NCI-H2107 treated with DMSO at 0.1 percent for 48 hours (cell line): Measurements from ENCODE around the gene ZCRB1.
"Not testable (repeated sequence)": the region's sequence is repeated elsewhere in the genome, so short reads cannot be mapped to it uniquely, and the experiment has no call there.

Experiments
- DNase-seq: peaks from one replicate; lab custom pipeline; 2025; ENCODE audit not compliant: unreplicated experiment; lab: John Stamatoyannopoulos, UW

The ZCRB1 gene, protein sequence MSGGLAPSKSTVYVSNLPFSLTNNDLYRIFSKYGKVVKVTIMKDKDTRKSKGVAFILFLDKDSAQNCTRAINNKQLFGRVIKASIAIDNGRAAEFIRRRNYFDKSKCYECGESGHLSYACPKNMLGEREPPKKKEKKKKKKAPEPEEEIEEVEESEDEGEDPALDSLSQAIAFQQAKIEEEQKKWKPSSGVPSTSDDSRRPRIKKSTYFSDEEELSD

DNA sequence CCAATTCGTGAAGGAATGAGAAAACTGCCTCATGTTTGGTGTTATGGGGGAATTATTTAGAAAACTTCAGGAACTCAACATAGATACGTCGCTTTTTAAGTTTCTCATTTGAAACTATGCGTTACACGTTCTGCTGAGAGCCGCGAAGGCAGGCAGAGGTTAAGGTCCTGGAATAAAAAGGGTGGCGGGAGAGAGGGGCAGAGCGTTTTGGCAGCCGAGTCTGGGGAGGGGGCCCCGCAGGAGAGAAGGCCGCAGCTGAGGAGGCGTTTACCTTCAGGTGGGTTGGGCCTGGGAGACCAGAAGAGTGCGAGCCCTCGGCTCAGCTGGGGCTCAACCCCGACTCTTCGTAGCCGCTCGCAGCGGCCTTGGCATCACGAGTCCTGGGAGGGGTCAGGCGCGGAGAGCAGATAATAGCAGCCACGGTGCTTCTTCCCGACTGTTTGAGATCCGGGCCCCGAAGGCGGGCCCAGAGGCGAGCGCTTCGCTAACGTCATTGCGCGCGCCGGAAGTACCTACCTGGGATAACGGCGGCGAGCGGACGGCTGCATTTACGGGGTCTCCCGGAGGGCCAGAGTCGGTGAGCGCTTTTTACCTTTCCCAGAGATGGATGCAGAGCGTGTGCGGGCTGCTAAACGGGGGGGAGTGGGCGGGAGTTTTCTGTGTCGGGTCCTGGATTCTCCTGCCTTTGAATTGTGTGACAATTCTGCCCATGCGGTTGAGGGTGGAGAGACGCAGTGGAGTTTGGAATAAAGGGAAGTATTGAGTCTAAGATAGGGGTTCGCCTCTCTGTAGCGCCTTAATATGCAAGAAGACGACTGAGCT lies at the start of gene ZCRB1, which contains the start of gene PPHLN1:
ZCRB1 (minus strand) TSS at position 442 of the 822 bp plus-strand sequence. CDS start 1,992 bp downstream, outside the sequence.
PPHLN1 (plus strand) TSS at position 515 of the 822 bp plus-strand sequence. CDS start 9,736 bp downstream, outside the sequence.
- peak; percentile 71 for DNase-seq

DNA sequence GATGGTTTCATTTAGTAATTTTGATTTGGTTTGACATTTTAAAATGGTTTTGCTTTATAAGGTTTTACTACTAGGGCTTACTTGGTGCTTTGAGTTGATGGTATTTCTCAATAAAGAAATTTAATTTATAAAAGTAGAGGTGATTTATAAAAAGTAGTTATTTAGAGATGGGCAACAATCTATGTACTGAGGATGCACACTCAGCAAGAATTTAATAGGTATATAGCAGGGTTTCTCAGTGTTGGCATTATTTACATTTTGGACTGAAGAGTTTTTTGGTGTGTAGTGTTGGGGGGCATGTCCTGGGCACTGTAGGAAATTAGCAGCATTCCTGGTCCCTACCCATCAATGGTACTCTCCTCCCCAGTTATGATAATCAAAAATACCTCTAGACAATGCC lies 47.8 kb upstream of the ZCRB1 start:
- no peak for DNase-seq

DNA sequence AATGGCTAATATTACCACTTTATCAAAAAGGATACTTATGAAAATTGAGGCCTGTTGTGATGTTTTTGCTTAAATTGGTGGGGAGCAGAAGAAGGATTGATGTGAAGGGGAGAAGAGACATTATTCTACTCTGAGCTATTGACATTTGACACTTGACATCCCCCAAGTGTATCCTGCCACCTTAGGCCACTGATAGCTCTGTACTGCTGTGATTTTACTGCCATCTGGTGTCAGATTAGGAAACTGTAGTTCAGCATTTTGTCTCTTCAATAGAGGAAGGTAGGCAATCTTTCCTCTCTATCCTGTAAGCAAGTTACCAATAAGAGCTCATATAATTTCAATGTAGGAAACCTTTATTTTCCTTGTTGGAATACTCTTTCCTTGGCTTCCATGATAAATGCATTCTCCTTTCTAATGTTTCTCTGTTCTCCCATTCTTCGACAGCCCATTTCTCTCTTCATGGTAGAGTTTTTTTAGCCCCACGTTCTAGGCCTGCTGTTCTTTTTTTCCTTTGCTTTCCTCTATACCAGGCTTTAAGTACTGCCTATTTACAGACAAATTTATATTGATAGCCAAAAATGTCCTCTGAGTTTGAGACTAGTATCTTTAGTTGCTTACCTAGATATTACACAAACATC lies 46.4 kb upstream of the ZCRB1 start:
- DNase-seq, result peak; percentile 58

DNA sequence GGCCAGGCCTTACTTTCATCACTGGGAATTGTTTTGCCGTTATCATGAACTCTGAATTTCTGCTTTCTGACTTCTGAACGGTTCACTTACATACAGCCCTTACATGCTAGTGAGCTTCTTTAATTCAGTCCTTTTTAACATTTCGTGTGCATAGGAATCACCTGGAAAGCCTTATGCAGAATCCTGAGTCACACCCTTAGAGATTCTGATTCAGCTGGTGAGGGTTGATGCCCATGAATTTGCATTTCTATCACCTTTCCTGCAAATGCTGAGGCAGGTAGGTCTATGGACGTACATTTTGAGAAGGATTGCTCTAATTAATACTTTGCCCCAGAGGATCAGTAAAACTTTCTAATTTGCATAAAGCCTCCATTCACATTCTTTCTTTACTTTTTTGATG lies 44.1 kb upstream of the ZCRB1 start:
- DNase-seq, result no peak

DNA sequence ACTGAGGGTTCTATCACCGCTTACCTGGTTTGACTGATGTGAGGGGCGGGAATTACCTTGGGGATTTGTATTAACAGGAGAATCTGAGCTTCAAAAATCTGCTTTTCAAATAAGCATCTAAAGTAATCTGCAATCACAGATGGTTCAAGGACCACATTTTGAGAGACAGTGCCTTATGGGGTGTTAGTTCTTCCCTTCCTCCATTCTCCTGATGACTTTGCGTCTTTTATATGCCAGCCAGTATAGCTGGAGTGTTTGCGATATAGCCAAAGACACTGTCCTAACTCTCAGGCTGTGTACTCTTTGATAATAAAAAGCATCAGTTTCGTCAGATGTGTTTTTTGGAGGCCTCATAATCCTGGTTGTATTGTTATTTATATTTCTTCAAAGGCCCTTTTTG lies 39.6 kb upstream of the ZCRB1 start:
- no peak for DNase-seq

DNA sequence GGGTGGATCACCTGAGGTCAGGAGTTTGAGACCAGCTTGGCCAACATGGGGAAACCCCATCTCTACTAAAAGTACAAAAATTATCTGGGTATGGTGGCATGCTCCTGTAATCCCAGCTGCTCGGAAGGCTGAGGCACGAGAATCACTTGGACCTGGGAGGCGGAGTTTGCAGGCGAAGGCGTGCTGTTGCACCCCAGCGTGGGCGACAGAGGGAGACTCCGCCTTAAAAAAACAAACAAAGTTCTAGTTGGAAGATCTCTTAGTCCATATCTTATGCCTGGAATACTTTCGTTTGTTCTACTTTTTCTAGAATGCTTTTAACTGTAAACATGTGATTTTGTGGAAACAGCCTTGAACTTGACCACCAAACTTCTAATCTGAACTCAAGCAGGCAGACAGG lies 38.8 kb upstream of the ZCRB1 start:
- DNase-seq, result no peak

DNA sequence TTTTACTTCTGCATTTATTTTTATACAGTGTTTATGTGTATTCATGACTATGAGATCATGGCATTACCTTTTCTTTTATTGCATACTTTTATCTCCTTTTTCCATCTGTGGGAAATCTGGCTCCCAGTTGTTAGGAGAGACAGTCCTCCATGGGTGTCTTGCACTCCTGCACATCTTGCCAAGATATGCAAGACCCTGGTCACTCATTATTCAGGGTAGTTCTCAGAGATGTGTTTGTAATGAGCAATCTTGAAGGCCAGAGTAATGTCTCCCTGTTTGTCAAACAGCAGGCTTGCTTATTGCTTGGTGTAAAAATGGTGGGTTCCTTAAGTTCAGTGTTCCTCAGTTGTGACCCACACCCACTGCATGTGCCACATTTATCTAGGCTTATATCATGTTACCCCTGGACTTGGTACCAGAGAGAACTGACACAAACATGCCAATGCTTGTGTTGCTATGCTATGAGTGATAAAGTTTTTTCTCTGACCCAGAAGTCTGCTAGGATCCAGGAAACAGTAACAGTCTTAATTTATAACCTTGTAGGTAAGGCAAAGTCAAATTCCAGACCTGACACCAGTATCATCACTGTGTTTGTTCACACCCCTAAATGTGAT lies 36.9 kb upstream of the ZCRB1 start:
- no peak for DNase-seq

DNA sequence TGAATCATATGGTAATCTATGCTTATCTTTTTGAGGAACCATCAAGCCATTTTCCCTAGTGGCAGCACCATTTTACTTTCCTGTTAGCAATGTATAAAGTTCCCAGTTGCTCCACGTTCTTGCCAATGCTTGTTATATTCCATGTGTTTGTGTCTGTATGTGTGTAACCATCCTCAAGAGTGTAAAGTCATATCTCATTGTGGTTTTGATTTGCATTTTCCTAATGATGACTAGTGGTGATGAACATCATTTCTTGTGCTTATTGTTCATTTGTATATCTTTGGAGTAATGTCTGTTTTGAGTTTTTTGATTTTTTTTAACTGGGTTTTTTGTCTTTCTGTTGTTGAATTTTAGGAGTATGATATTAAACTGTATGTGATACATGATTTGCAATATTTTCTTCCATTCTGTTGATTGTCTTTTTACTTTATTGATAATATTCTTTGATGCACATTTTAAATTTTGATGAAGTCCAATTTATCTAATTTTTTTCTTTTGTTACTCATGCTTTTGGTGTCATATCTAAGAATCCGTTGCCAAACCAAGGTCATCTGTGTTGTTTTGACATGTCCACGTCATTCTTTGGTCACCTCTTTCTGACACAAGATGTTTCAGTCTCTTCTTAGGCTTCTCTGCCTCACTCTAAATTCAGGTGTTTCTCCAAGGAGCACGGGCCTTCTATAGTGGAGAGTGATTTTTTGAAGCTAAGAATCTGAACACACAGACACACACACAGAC lies 36.2 kb upstream of the ZCRB1 start:
- no peak for DNase-seq

DNA sequence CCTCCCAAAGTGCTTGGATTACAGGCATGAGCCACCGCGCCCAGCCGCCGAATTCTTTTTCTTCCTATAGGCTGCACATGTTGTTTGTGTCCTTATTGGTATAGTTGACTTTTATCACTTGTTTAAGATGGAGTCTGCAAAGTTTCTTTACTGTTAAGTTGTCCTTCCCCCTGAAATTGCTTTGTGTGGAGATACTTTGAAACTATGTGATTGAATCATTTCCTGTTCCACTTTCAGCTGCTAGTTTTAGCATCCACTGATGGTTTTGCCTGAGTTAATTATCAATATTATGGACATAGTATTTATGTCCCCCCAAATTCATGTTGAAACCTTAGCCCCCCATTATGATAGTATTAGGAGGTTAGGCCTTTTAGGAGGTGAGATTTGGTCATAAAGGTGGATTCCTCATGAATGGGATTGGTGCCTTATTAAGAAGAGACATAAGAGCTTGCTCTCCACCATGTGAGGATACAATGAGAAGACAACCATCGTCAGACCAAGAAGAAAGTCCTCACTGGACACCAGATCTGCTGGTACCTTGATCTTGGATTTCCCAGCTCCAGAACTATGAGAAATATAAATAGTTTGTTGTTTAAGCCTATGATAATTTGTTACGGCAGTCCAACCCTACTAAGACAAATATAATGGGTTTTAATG lies 35.0 kb upstream of the ZCRB1 start:
- DNase-seq, result no peak

DNA sequence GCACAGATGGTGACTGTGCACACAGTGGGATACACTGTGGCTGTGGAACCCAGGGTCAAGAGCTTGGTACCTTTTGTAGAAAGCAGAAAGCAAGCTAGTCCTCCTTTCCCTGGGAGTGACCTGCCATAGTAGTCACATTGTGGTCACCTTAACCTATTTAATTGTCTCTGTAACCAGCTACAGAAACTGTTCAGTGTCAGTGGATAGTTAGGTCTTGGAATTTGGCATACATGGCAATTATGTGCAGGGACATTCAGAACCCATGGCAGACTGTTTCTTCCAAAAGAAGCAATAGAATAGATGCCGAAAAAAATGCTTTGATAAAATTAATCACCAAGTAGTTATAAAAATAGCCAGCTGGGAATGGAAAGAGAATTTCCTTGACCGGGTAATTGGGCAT lies 30.4 kb upstream of the ZCRB1 start:
- DNase-seq, result no peak

DNA sequence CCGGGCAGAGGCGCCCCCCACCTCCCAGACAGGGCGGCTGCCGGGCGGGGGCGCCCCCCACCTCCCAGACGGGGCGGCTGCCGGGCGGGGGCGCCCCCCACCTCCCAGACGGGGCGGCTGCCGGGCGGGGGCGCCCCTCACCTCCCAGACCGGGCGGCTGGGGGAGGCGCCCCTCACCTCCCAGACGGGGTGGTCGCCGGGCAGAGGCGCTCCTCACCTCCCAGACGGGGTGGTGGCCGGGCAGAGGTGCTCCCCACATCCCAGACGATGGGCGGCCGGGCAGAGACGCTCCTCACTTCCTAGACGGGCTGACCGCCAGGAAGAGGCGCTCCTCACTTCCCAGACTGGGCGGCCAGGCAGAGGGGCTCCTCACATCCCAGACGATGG lies 24.1 kb upstream of the ZCRB1 start:
- DNase-seq, result not testable (repeated sequence)

DNA sequence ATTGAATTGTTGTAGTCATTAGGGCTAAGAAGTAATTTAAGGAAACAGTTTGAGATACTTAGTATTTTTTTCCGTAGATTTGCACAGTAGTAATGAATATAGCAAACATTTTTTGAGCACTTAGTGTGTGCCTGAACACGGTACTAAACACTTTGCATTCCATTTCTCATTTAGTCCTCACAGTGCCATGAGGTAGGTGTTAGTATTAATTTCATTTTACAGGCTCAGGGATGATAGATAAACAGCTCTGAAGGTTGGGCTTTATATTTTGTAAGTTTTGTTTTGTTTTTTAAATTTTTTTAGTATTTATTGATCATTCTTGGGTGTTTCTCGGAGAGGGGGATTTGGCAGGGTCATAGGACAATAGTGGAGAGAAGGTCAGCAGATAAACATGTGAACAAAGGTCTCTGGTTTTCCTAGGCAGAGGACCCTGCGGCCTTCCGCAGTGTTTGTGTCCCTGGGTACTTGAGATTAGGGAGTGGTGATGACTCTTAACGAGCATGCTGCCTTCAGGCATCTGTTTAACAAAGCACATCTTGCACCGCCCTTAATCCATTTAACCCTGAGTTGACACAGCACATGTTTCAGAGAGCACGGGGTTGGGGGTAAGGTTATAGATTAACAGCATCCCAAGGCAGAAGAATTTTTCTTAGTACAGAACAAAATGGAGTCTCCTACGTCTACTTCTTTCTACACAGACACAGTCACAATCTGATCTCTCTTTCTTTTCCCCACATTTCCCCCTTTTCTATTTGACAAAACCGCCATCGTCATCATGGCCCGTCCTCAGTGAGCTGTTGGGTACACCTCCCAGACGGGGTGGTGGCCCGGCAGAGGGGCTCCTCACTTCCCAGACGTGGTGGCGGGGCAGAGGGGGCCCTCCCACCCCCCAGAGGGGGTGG lies 23.5 kb upstream of the ZCRB1 start:
- not testable (repeated sequence) for DNase-seq

DNA sequence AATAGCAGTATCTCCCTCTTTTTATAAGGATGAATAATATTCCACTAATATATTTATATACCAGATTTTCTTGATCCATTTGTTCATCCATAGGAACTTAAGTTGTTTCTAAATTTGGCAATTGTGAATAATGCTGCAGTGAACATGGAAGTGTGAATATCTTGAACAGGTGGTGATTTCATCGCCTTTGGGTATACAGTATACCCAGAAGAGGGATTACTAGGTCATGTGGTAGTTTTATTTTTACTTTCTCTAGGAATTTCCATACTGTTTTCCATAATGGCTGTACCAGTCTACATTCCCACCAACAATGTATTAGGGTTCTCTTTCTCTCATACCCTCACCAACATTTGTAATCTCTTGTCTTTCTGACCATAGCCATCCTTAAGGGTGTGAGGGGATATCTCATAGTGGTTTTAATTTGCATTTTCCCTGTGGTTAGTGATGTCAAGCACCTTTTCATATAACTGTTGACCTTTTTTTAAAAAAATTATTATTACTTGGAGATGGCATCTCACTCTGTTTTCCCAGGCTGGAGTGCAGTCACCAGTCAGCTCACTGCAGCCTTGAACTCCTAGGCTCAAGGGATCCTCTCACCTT lies 20.6 kb upstream of the ZCRB1 start:
- no peak for DNase-seq

DNA sequence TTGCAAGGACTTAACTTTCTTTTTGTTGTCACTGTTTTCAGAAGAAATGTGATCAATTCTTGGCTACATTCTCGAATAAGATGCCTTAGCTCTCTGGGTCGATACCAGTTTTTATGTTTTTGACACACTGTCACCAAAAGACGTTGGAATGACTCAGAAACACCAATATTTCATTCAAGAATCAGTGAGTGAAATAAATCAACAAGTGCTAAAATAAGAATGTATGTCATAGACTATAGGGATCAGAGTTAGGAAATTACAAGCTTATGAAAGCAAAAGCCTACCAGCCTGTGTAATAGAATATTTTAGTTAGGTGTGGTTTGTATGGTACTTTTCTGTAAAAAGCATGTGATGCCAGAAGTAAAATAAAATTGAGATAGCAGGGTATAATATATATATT lies 17.8 kb upstream of the ZCRB1 start:
- no peak for DNase-seq

DNA sequence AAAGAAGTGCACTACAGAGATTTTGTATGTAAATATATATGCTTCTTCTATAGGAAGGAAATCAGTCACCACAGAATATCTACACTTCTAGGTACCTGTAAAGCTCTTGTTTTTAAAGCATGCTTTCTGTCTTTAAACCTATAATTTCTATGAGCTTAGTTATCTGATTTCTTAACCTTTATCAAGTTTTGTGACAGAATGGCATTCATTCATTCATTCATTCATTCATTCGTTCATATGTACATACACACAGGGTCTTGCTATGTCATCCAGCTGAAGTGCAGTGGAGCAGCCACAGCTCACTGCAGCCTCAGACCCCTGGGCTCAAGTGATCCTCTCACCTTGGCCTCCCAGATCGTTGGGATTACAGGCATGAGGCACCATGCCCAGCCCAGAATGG lies 16.1 kb upstream of the ZCRB1 start:
- DNase-seq, result no peak

DNA sequence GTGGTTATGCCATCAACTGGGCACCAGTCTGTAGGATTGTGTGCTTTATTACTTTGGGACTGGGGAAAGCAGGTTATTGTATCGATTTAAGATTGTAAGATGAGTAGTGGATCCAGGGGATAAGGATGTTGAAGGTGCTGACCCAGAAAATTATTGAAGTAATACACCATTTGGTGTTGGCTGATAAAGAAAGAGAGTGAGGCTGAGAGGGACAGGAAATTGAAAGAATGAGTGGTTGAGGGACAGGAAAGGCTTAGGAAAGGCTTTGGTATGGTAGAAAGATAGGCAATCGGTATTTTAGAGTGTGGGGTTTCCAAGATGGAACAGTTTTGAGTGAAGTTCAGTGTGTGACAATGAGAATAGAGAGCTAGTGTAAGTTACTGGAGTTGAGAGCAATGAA lies 12.4 kb upstream of the ZCRB1 start:
- DNase-seq, result no peak

DNA sequence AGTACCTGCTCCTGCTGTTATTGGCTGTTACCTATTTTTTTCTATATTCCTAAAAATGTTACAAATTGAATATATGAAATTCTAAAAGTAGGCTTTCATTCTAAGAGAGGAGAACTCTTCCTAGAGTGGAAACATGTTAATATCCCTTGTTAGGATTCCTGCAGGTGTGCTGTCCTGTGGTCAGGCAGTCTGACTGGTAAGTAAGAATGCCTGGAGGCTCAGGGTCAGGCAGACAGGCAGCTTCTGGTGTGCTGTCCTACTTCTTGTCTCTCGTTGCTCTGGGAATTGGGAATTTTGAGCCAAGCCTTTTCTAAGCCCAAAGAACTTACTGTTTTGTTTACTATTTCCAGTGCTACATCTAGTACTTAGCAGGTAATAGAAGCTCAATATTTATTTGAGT lies 10.4 kb upstream of the ZCRB1 start:
- DNase-seq, result no peak

DNA sequence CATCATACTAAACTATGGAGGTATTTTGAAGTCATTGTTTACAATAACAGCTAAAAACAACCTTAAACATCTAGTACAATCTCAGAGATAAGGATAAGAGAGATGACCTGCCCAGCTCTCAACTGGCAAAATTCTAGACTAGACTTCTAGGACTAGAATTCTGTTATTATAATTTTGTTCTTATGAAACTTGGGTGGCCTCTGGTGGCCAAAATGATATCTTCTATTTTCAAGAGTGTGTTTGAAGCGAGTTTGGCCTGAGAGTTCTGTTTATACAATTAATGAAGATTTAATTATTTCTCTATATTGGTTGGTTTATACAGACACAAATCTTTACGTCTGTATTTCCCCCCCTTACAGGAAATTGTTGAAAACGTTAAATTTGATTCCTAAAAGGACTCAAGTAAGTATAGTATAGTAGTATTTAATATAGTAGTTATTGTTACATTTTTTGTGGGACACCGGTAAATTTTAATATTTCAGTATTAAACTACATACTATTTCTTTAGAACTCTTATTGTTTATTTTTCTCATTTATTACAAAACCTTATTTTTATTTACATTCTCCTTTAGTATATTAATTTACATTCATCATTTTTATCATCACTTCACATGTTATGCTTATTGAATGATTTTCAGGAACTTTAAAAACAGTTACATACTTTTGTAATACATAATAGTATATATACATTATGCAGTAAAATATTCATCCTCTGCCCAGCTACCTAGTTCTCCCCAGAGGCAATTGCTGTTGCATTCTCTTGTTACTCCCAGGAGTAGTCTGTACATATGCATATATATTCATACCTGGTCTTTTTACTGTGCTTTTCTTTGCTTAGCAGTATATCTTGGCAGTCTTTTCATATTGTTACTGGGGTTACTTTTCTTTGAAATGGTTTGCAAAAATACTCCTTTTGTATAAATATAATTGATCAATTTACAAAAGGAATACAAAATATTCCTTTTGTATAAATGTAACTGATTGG lies 6.7 kb upstream of the ZCRB1 start:
- peak; percentile 55 for DNase-seq
